GM18505 (cell line): ENCODE results near the gene NOTCH4.

Source experiments
- ATAC-seq: cut with Tn5 transposase; IDR thresholded peaks from one replicate; pipeline ENCODE4 v1.9.1; 2021; ENCODE audit not compliant: unreplicated experiment
- POLR2A ChIP-seq: IDR thresholded peaks from 4 replicates; pipeline ENCODE4 v1.6.1; 2011; ENCODE audit warnings: borderline replicate concordance; ENCODE audit not compliant: insufficient read depth, insufficient read length; ENCODE audit errors: extremely low read depth

Gene NOTCH4

GRCh38 chr6:32184084-32184640, 39.7 kb downstream of the NOTCH4 start, which contains the start of gene AGER:
AGER (minus strand) TSS chr6:32184253; CDS start chr6:32184222, 31 bp downstream.
- no peak for ATAC-seq
- TF ChIP-seq POLR2A: peak; percentile 26

GRCh38 chr6:32183483-32184083, 40.3 kb downstream of the NOTCH4 start:
- no peak for TF ChIP-seq POLR2A
- no peak for ATAC-seq

- ATAC-seq: no peak
- TF ChIP-seq POLR2A: no peak
Observed at GRCh38 chr6:32183030-32183429, 40.8 kb downstream of the NOTCH4 start.

GRCh38 chr6:32182555-32182981, 41.3 kb downstream of the NOTCH4 start:
- no peak for ATAC-seq
- no peak for TF ChIP-seq POLR2A

- TF ChIP-seq POLR2A: no peak
- ATAC-seq: no peak
Observed at GRCh38 chr6:32181915-32182529, 41.8 kb downstream of the NOTCH4 start.

GRCh38 chr6:32181148-32181702, 42.6 kb downstream of the NOTCH4 start:
- no peak for ATAC-seq
- no peak for TF ChIP-seq POLR2A

GRCh38 chr6:32179766-32180405, 44.0 kb downstream of the NOTCH4 start:
- no peak for TF ChIP-seq POLR2A
- no peak for ATAC-seq

- no peak for ATAC-seq
- no peak for TF ChIP-seq POLR2A
Observed at GRCh38 chr6:32178547-32179440, 45.1 kb downstream of the NOTCH4 start.

- ATAC-seq: peak; percentile 76
- TF ChIP-seq POLR2A: no peak
Observed at GRCh38 chr6:32177788-32178546, 45.9 kb downstream of the NOTCH4 start, which contains the start of gene RNF5. RNF5 (plus strand) TSS chr6:32178405; CDS start chr6:32178512, 107 bp downstream.

GRCh38 chr6:32177183-32177787, 46.6 kb downstream of the NOTCH4 start:
- peak; percentile 47 for TF ChIP-seq POLR2A
- ATAC-seq: peak; percentile 3

- no peak for TF ChIP-seq POLR2A
- ATAC-seq: no peak
Observed at GRCh38 chr6:32176476-32177182, 47.2 kb downstream of the NOTCH4 start.

- TF ChIP-seq POLR2A: peak; percentile 67
Observed at GRCh38 chr6:32175711-32176475, 48.0 kb downstream of the NOTCH4 start, which contains the start of gene AGPAT1. AGPAT1 (minus strand) TSS chr6:32176084; CDS start chr6:32171496, 4,588 bp downstream.

More at GRCh38 chr6:32175711-32176475, 48.0 kb downstream of the NOTCH4 start, which contains the start of gene AGPAT1:
- ATAC-seq: peak; percentile 44
